HG03039 (cell line): ENCODE results near the gene CNPY2.
"Not testable (repeated sequence)": the region's sequence is repeated elsewhere in the genome, so short reads cannot be mapped to it uniquely, and the experiment has no call there.

ENCODE experiments used
- ATAC-seq: cut with Tn5 transposase; IDR thresholded peaks from one replicate; pipeline ENCODE4 v1.9.1; 2021; ENCODE audit warnings: mild to moderate bottlenecking, moderate library complexity; ENCODE audit not compliant: unreplicated experiment

The CNPY2 gene

DNA sequence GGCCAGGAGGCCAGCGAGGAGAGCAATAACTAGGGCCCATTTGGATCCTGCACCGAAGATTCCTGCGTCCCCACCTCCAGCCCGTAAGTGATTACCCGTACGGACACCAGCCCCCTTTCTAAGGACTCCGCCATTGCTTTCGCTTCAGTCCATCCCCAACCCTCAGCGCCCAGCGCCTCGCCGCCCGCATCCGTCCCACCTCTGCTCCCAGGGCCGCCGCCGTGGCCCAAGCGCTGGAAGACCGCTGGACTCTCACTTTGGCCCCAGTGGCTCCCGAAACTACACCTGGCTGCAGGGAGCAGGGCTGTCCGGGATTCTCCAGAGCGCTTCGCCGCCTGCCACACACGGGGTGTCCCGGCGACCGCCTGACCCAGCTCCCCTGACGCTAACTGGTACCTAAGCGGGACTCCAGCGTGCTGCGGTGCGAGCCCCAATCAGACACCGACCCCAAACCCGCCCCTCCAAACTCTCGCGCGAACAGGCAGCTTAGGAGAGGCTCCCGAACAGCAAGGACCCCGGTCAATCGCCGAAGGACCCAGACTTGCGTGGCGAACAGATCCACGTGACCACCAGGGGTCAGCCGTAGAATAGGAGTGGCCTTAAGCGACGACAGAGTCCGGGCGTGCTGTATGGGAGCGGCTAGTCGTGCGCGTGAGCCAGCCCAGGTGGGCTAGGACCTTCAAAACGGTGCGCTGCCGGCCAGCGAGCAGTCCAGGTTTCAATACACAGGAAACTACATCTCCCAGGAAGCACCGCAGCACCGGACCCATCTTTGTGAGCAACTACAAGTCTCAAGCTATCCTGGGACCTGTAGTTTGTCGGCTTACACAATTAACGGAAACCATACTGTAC lies at the start of gene CNPY2:
Gene CNPY2, minus strand, starts transcription at position 367 of the 852 bp plus-strand sequence. CDS start 771 bp downstream, outside the sequence.
- peak; percentile 80 for ATAC-seq

DNA sequence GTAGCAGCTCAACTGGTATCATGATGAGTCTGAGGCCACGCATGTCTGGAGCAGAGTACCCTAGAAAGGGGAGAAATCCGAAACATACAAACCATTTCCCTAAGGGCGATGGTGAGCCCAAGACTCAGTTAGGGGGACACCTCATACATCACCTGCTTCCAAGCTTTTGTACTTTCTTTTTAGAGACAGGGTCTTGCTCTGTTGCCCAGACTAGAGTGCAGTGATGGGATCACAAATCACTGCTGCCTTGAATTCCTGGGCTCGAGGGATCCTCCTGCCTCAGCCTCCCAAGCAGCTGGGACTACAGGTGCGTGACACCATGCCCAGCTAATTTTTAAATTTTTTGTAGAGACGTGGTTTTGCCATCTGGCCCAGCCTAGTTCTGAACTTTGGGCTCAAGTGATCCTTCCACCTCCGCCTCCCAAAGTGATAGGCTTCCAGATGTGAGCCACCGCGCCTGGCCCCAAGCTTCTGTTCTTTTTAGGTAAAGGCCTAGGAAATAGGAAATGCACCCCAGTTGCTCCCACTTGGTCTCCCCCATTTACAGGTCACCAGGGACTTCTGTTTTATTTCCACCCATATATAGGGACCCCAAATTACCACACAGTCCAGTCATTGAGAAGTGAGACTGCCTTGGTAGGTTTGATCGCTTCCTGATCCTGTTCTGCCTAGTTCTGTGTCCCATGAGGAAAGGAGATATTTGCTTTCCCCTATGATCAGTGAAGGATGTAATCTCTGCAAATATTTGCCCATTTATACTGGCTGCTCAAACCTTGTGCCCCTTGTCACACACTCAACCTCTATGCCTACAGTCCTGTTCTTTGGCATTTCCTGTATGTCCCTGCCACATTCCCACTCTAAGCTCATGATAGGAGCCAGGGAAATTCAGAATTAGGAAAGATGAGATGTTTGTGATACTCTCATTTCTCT lies 46.6 kb upstream of the CNPY2 start, which contains the start of gene APOF:
Gene APOF, minus strand, starts transcription at position 728 of the 930 bp plus-strand sequence. Its CDS starts 112 bp downstream, at position 616.
- ATAC-seq: no peak

DNA sequence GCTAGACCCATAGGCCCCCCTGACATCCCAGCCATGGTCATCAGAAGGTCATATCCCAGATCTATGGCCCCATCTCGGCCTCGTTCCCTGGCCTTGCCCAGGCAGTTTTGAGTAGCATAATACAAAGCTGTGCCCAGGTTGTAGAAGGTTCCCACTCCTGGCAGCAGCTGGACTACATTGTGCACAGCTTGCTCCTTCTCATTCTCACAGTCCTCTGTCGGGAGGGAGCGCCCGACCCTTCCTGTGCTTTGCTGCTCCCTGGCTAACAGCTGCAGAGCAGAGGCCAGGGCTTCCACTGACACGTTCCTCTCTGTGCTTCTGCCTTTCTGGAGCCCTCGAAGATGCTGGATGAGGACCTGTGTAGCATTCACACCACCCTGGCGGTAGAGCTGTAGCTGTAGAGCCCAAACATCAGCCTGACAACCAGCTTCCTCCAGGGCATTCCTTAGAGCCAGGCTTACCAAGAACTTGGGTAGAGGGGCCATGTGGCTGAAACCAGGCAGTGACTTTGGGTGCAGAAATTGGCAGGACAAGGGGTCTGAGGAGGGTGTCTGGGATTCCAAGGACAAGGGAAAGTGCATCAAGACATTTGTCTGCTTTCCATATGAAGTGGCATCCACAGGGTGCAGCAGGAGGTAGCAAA lies 45.8 kb upstream of the CNPY2 start:
- no peak for ATAC-seq

DNA sequence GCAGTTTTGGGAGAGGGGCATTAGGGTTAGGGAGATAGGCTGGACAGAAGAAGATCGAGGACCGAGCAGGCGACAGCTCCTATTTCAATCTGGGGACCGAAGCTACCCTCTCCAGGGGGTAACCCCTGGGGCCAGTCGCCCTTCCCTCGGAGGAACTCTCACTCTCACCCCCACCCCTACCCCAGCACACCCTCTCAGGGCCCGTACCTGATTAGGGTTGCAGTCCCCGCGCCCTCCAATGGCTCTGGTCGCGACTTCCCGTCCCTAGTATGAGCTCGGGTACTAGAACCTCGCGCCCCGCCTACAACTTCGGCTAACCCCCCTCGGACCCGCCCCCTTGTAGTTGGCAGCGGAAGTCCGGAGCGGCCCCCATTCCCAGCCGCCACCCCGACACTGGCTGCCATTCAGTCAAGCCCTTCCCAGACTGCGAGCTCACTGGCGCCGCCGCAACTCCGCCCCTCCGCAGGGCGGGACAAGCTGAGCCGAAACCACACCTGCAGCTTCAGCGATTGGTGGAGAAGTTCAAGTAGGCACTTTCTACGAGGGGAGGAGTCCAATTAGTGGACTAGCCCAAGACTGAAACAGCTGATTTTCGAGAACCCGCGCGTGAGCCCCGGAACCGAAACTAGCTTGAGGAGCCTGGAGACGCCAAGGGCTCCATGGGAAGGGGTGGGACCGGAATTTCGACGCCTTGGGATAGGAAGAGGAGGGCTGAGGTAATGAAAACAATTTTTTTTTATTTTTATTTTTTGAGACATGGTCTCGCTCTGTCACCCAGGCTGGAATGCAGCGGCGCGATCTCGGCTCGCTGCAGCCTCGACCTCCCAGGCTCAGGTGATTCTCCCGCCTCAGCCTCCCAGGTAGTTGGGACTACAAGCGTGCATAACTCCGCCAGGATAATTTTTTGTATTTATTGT lies 44.3 kb upstream of the CNPY2 start, which contains the start of gene STAT2:
Gene STAT2, minus strand, starts transcription at position 257 of the 917 bp plus-strand sequence. CDS start 3,536 bp downstream, outside the sequence.
- ATAC-seq: peak; percentile 94

GRCh38 chr12:56358836-56359532 lies 43.2 kb upstream of the CNPY2 start:
- no peak for ATAC-seq

- no peak for ATAC-seq
These were observed 35.5 kb upstream of the CNPY2 start for GRCh38 chr12:56351325-56351724.

DNA sequence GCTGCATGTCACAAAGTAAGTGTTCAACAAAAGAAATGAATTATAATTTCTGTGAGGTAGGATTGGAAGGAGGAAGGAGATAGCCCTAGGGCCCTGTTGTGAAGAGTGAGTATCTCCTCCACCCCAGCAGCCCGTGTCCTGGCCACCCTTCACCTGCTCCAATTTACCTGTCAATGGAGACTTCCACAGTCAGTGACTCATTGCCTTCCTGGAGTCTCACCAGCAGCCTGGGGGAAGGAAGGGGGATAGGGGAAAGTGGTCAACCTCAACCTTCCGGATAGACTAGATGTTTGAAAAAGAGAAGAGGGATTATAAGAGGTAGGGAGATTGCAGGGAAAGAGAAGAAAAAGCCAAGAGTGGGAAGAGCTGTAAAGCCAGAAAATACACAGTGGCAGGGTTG lies 34.9 kb upstream of the CNPY2 start:
- no peak for ATAC-seq

DNA sequence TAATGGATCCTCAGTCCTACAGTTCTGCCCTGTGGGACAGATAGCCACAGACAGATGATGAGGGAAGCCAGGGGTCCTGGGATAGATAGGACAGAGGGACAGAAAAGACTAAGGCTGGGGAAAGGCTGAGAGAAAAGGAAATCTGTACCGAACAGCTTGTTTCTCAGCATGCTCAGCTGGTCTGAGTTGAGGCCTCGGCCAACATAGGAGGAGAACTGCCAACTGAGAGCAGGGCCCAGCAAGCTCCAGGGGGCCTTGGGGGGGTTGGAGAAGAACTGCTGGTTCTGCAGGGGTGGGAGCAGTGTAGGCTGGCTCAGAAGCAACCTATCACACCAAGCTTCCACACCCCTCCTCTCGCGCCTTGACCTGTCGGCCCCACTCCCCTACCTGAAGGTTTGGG lies 33.0 kb upstream of the CNPY2 start:
- ATAC-seq: no peak

DNA sequence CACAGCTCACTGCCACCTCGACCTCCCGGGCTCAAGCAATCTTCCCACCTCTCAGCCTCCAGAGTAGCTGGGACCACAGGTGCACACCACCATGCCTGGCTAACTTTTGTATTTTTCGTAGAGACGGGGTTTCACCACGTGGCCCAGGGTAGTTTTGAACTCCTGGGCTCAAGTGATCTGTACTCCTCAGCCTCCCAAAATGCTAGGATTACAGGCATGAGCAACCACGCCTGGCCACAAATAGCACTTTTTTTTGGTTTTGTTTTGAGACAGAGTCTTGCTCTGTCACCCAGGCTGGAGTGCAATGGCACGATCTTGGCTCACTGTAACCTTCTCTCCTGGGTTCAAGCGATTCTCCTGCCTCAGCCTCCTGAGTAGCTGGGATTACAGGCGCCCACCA lies 31.5 kb upstream of the CNPY2 start:
- ATAC-seq: not testable (repeated sequence)

- ATAC-seq: no peak
These were observed 30.9 kb upstream of the CNPY2 start for GRCh38 chr12:56346675-56347074.

DNA sequence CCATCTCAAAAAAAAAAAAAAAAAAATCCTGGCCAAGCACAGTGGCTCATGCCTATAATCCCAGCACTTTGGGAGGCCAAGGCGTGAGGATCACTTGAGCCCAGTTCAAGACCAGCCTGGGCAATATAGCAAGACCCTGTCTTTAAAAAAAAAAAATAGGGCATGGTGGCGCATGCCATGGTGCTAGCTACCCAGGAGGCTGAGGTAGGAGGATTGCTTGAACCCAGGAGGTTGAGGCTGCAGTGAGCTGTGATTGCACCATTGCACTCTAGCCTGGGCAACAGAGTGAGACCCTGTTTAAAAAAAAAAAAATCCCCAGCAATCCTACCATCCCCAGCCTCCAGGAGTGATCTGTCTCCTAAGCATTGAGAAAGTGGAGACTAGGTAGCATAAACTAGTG lies 26.5 kb upstream of the CNPY2 start:
- ATAC-seq: not testable (repeated sequence)

DNA sequence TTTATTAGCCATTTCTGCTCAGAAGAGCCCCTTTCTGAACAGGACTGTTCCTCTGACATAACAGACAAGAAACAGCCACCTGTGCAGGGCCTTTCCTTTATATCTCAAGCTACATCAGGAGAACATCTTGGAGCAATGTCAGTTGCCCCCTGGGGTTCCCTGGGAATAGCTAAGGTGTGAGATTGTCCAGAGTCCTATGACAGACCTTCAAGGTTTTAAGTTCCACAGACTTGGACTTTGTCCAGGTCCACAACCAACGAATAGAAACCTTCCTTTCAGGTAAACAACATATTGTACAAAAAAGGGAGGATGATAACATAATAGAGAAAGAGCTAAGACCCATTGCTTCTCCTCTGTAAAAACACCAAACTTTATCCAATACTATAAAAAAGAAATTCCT lies 25.8 kb upstream of the CNPY2 start:
- ATAC-seq: no peak

GRCh38 chr12:56339158-56339422 lies 23.3 kb upstream of the CNPY2 start:
- ATAC-seq: no peak

DNA sequence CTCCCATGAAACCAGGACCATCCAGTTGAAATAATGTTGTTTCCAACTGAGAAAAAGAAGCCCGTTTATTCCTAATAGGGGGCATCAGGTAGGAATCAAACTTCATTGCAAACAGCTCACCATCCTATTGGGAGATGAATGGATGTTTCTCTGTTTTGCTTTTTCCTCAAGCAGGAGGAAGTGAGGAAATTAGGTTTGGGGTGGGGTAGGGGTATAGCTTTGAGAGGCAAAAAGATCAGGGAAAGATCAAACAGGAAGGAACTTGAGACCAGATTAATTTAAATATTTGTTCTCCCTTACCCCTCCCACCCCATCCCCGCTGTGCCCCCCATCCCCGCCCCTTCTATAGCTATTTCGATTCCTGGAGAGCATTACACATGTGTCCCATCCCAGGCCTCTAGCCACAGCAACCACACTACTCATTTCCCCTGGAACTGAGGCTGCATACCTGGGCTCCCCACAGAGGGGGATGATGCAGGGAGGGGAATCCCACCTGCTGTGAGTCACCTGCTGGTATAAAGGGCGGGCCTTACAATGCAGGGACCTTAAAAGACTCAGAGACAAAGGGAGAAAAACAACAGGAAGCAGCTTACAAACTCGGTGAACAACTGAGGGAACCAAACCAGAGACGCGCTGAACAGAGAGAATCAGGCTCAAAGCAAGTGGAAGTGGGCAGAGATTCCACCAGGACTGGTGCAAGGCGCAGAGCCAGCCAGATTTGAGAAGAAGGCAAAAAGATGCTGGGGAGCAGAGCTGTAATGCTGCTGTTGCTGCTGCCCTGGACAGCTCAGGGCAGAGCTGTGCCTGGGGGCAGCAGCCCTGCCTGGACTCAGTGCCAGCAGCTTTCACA lies 22.7 kb upstream of the CNPY2 start, which contains the start of gene IL23A:
Gene IL23A, plus strand, starts transcription at position 577 of the 850 bp plus-strand sequence. Its CDS starts 161 bp downstream, at position 738.
- ATAC-seq: no peak

DNA sequence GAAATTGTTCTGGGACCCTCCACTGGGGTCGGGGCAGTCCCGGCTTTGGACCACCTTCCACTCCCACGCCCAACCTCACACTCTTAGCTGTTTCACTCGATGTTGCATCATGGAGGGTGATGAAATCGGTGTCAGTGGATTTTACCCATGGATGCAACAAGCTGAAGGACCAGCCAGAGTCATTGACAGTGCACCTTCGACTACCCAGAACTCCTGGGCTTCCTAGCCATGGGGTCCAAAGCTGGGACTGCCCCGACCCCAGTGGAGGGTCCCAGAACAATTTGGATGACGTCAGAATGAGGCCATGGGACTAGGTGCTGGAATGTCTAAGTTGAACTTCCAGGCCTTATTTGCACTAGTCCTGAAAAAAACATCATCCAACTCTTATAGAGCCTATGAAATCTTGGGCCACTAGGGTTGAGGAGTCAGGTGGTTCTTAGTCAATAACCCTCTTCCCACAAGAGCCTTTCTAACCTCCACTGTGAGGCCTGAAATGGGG lies 22.0 kb upstream of the CNPY2 start:
- no peak for ATAC-seq

- ATAC-seq: no peak
These were observed 20.8 kb upstream of the CNPY2 start for GRCh38 chr12:56336361-56337167.

DNA sequence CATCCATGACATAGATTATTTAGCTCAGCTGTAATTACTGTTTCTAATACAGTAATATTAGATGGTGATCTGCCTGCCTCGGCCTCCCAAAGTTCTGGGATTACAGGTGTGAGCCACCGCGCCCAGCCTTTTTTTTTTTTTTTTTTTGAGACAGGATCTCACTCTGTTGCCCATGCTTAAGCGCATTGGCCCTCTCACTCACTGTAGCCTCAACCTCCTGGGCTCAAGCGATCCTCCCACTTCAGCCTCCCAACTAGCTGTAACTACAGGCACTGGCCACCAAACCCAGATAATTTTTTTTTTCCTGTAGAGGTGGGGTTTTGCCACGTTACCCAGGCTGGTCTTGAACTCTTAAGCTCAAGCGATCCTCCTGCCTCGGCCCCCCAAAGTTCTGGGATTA lies 19.7 kb upstream of the CNPY2 start:
- not testable (repeated sequence) for ATAC-seq

GRCh38 chr12:56334490-56334793 lies 18.7 kb upstream of the CNPY2 start:
- ATAC-seq: no peak
